GM12891 (cell line): ENCODE results near the gene ZDHHC14.

Source experiments
- POLR2A ChIP-seq: IDR thresholded peaks from 2 replicates; pipeline ENCODE4 v1.6.1; 2011; ENCODE audit warnings: low read depth, low read length, control low read depth
- POLR2AphosphoS5 ChIP-seq: IDR thresholded peaks from 2 replicates; pipeline ENCODE4 v1.6.1; 2011; ENCODE audit warnings: low read depth, low read length, control low read depth
- TAF1 ChIP-seq: IDR thresholded peaks from 2 replicates; pipeline ENCODE4 v1.6.1; 2011; ENCODE audit warnings: low read depth, low read length, control low read depth

- TF ChIP-seq POLR2A (no peak), TAF1 (no peak), POLR2AphosphoS5 (no peak)
Observed at GRCh38 chr6:157386023-157386422, 5.0 kb downstream of the ZDHHC14 start.
